Stimulated activated CD8-positive, alpha-beta memory T cell treated with anti-CD3 and anti-CD28 coated beads, Interleukin-4, amount 100 ng/mL, for 24 hours (primary cell): ENCODE data around the gene TAS2R31.
"Not testable (repeated sequence)": the region's sequence is repeated elsewhere in the genome, so short reads cannot be mapped to it uniquely, and the experiment has no call there.

ENCODE experiments used
- DNase-seq: peaks from one replicate; pipeline ENCODE4 v3.0.0-alpha.2; 2020; ENCODE audit warnings: low read depth

TAS2R31 gene

GRCh38 chr12:11031307-11031706 lies at the start of gene TAS2R31:
TAS2R31 (minus strand) TSS chr12:11031407; CDS start chr12:11031335, 72 bp downstream.
- no peak for DNase-seq

DNA sequence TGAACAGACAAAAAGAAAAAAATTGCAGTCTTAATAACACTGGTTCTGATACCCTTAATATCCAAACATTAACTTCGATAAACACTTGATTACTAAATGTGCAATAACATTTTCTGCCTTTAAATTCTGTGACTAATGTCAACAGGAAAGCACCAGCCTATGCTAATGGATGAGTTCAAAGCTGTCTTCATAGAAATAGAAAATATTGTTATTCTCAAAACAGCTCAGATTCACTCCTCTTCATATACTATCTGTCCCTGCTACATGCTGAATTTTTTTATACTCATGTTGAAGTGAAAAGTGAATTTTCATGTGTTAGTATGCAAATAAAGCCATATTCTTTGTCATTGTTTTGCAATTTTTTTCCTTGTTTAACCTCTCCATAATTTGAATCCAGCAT lies 47.0 kb upstream of the TAS2R31 start:
- no peak for DNase-seq

GRCh38 chr12:11075642-11076041 lies 44.4 kb upstream of the TAS2R31 start:
- no peak for DNase-seq

- no peak for DNase-seq
Observed at GRCh38 chr12:11071414-11071813, 40.2 kb upstream of the TAS2R31 start.

DNA sequence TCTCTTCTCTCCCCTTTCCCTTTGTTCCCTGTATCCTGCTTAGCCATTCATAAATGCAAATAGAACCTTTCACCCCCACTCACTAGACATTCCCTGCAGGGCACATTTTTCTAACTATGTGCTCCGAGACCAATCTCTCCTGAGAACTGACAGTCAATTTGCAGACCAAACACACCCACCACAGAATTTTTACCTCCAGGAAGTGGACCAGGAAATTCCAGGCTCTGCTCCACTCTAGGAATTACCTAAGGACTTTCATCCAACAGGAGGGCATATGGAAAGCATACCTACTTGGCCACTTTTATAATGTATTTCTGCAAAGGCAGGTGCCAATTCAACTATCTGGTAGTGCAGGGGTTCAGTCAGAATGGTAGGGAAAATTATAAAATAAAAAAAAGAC lies 39.8 kb upstream of the TAS2R31 start:
- no peak for DNase-seq

- no peak for DNase-seq
Observed at GRCh38 chr12:11069854-11070365, 38.7 kb upstream of the TAS2R31 start.

DNA sequence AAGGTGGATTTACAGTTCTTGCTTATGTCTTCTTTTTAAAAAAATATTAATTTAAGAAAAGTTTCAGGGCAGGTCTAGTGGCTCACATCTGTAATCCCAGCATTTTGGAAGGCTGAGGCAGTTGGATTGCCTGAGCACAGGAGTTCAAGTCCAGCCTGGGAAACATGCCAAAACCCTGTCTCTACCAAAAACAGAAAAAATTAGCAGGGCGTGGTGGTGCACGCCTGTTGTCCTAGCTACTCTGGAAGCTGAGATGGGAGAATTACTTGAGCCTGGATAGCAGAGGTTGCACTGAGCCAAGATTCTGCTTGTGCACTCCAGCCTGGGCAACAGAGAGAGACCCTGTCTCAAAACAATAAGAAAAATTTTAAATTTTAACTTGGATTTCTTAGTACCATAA lies 36.3 kb upstream of the TAS2R31 start:
- DNase-seq, result no peak

DNA sequence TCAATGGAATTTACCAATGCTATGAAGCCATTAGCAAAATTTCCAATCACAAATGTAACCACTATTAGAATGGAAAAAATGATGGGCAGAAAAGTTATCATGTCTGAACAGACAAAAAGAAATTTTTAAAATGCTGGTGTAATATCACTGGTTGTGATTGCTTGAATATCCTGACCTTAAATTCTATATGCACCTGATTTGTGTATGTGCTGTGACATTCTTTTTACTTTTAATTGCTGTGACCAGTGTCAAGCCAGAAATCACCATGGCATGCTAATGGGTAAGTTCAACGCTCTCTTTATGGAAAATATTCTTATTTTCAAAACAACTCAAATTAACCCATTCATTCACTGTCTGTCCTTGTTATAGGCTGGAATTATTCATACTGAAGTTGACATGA lies 31.0 kb upstream of the TAS2R31 start, which contains the start of gene TAS2R46:
Gene TAS2R46 (minus strand): TSS at position 101 of the 400 bp plus-strand sequence. CDS start 0 bp downstream, at position 101.
- not testable (repeated sequence) for DNase-seq

DNA sequence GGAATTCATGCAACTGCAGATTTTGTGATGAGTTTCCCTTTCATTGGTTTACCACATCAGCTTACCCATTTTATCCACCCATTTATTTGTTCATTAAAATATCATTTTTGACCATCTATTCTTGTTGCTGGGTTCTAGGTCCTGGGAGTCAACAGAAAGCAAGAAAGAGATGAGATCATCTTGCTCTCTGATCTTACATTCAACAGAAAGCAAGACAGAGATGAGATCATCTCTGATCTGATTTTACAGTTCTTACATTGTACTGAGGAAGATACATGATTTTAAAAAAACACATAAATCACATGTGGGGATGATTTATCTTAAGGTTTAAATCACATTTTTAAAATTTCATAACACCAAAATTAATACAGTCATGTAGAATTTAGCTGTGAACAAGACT lies 28.6 kb upstream of the TAS2R31 start:
- no peak for DNase-seq

GRCh38 chr12:11059041-11059440 lies 27.8 kb upstream of the TAS2R31 start:
- no peak for DNase-seq

GRCh38 chr12:11055306-11055705 lies 24.1 kb upstream of the TAS2R31 start:
- no peak for DNase-seq

DNA sequence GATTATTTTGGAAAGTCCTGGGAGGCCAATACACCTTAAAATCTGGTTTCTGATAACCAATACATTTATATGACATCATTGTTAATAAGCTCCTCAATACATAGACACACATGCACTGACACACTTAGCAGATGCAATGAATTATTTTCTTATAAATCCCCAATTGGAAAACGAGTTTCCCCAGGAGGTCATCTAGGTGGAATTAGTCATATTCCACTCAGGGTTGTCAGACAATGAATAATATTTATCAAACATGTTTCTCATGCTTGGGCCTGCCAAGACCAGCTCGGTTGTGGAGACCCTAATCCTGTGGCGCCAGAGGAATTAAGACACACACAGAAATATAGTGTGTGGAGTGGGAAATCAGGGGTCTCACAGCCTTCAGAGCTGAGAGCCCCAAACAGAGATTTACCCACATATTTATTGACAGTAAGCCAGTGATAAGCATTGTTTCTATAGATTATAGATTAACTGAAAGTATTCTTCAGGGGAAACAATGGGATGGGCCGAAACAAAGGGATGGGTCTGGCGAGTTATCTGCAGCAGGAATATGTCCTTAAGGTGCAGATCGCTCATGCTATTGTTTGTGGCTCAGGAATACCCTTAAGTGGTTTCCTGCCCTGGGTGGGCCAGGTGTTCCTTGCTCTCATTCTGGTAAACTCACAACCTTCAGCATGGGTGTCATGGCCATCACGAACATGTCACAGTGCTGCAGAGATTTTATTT lies 18.8 kb upstream of the TAS2R31 start:
- not testable (repeated sequence) for DNase-seq

- not testable (repeated sequence) for DNase-seq
Observed at GRCh38 chr12:11041366-11041765, 10.2 kb upstream of the TAS2R31 start.

- DNase-seq, result no peak
Observed at GRCh38 chr12:11040162-11040561, 9.0 kb upstream of the TAS2R31 start.

GRCh38 chr12:11039171-11039570 lies 8.0 kb upstream of the TAS2R31 start:
- no peak for DNase-seq

GRCh38 chr12:11033959-11034358 lies 2.8 kb upstream of the TAS2R31 start:
- not testable (repeated sequence) for DNase-seq

DNA sequence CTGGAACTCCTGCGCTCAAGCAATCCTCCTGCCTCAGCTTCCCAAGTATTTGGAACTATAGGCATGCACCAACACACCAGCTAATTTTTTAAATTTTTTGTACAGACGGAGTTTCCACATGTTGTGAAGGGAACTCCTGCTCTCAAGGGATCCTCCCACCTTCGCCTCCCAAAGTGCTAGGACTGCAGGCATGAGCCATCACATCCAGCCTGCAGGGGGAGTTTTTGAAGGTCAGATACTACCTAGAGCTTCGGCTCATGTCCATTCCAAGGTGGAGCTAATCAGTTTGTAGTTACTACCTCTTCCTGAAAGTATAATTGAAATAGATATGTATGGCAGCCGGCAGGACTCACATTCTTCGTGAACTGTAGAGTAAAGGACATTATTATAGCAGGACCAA lies 5.1 kb downstream of the TAS2R31 start:
- DNase-seq, result no peak

GRCh38 chr12:11023387-11023786 lies 7.8 kb downstream of the TAS2R31 start:
- no peak for DNase-seq

DNA sequence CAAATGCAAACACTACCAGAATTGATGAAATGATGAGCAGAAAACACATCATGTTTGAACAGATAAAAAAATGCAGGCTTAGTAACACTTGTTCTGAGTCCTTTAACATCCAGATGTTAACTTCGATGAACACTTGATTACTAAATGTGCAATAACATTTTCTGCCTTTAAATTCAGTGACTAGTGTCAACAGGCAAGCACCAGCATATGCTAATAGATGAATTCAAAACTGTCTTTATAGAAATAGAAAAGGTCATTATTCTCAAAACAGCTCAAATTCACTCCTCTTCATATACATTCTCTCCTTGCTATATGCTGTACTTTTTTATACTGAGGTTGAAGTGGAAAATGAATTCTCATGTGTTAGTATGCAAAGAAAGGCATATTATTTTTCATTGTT lies 8.7 kb downstream of the TAS2R31 start, which contains the start of gene TAS2R19:
Gene TAS2R19 (minus strand): TSS at position 101 of the 400 bp plus-strand sequence. CDS start 49 bp downstream, at position 52.
- no peak for DNase-seq

DNA sequence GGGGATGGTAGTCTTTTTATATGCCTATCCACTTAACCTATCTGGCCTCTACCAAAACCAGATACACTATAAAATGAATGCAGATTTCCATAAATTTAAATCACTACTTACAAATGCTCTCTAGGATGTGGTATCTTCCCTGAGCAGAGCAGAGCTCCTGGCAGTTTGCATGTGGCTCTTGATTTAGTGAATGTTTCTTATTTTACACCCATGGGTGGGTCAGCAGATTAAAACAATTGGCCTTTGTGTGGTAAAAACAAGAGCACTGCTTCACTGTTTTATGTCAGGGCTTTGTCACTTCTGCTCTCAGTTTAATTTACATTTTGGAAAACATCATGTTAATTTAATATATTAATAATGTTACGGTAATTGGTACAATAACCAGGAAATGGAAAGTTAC lies 14.3 kb downstream of the TAS2R31 start:
- DNase-seq, result no peak

GRCh38 chr12:11015775-11016430 lies 15.3 kb downstream of the TAS2R31 start:
- no peak for DNase-seq

- DNase-seq, result no peak
Observed at GRCh38 chr12:11014234-11014633, 17.0 kb downstream of the TAS2R31 start.

- no peak for DNase-seq
Observed at GRCh38 chr12:11007608-11008007, 23.6 kb downstream of the TAS2R31 start.
